HepG2 (cell line): ENCODE measurements around the gene FER1L5. TPM values are rescaled to one million over a fixed set of nuclear protein-coding genes. Genes with fewer than 3 reads are reported as not detected.

Source experiments
- ATF3 ChIP-seq: sonication (generic); formaldehyde crosslinking; IDR thresholded peaks from 2 replicates; pipeline ENCODE4 v1.4.0; 2020; ENCODE audit warnings: missing genetic modification reagents
- FOXC1 ChIP-seq: sonication (generic); formaldehyde crosslinking; IDR thresholded peaks from 2 replicates; pipeline ENCODE4 v1.8.0; 2022; ENCODE audit warnings: mild to moderate bottlenecking, missing genetic modification reagents, borderline replicate concordance
- HHEX ChIP-seq: IDR thresholded peaks from 2 replicates; pipeline ENCODE4 v1.6.1; 2016; ENCODE audit warnings: control low read depth
- KDM2A ChIP-seq: sonication (generic); formaldehyde crosslinking; IDR thresholded peaks from 2 replicates; pipeline ENCODE4 v1.4.0; 2020; ENCODE audit warnings: low read depth, missing genetic modification reagents, borderline replicate concordance
- KDM3A ChIP-seq: IDR thresholded peaks from 2 replicates; pipeline ENCODE4 v1.6.1; 2018; ENCODE audit warnings: low read depth, missing compliant biosample characterization
- NFKB2 ChIP-seq: sonication (generic); formaldehyde crosslinking; IDR thresholded peaks from 2 replicates; pipeline ENCODE4 v1.4.0; 2020; ENCODE audit warnings: missing genetic modification reagents, borderline replicate concordance
- NR2C2 ChIP-seq: sonication (generic); formaldehyde crosslinking; IDR thresholded peaks from 2 replicates; pipeline ENCODE4 v1.4.0; 2020; ENCODE audit warnings: missing genetic modification reagents, mild to moderate bottlenecking, moderate library complexity, borderline replicate concordance
- PBX3 ChIP-seq: sonication (generic); formaldehyde crosslinking; IDR thresholded peaks from 2 replicates; pipeline ENCODE4 v1.8.1; 2023; ENCODE audit warnings: missing genetic modification reagents, inconsistent platforms, borderline replicate concordance
- RBM22 ChIP-seq: fragments of 200-400 bp; formaldehyde crosslinking; optimal IDR thresholded peaks from 2 replicates; pipeline ENCODE3; 2017; ENCODE audit warnings: mild to moderate bottlenecking, low read length, moderate library complexity
- RELA ChIP-seq: sonication (generic); formaldehyde crosslinking; IDR thresholded peaks from 2 replicates; pipeline ENCODE4 v1.4.0; 2020; ENCODE audit warnings: missing genetic modification reagents
- RNF2 ChIP-seq: fragments of 450-650 bp; conservative IDR thresholded peaks from 2 replicates; pipeline ENCODE4 v1.6.1; 2016; ENCODE audit warnings: low read depth
- SOX13 ChIP-seq, 3 experiments: fragments of 450-650 bp in 1 of 3; sonication (generic) in 1 of 3; formaldehyde crosslinking in 1 of 3; IDR thresholded peaks in 2 of 3; conservative IDR thresholded peaks in 1 of 3; 2 replicates each; pipeline versions ENCODE4 v1.5.0 to v1.6.1; 2016 to 2020; ENCODE audit warnings: antibody characterized with exemption in 1 of 3, mild to moderate bottlenecking in 1 of 3, missing compliant biosample characterization in 1 of 3, missing genetic modification reagents in 1 of 3, moderate library complexity in 1 of 3
- ZNF468 ChIP-seq: sonication (generic); formaldehyde crosslinking; IDR thresholded peaks from 2 replicates; pipeline ENCODE4 v1.8.0; 2022; ENCODE audit warnings: mild to moderate bottlenecking, moderate library complexity, missing genetic modification reagents
- ZNF614 ChIP-seq: IDR thresholded peaks from 2 replicates; pipeline ENCODE4 v1.6.1; 2018; ENCODE audit warnings: missing biosample characterization, missing genetic modification reagents, inconsistent platforms, borderline replicate concordance
- ZNF691 ChIP-seq: sonication (generic); formaldehyde crosslinking; IDR thresholded peaks from 2 replicates; pipeline ENCODE4 v1.4.0; 2020; ENCODE audit warnings: missing genetic modification reagents, low read depth, mild to moderate bottlenecking, borderline replicate concordance
- ZNF737 ChIP-seq: sonication (generic); formaldehyde crosslinking; IDR thresholded peaks from 2 replicates; pipeline ENCODE4 v1.5.0; 2020; ENCODE audit warnings: missing genetic modification reagents, mild to moderate bottlenecking, borderline replicate concordance
- polyA plus RNA-seq, 8 experiments: library from polyadenylated mRNA; depleted of rRNA in 3 of 8; stranded (reverse) in 7 of 8; unstranded in 1 of 8; fragments of >200 nt; fragmentation: Illumina TruSeq in 4 of 8; extraction: Trizol in 4 of 8; gene quantifications; 2 replicates each; pipeline versions ENCODE4 v1.2.1 to v1.2.3, GENCODE V29; 2011 to 2016; ENCODE audit warnings: low read depth in 4 of 8, missing spikeins in 1 of 8, mixed read lengths in 1 of 8; ENCODE audit not compliant: insufficient read depth in 1 of 8
- total RNA-seq, 5 experiments: library from RNA; depleted of rRNA; stranded (reverse); fragments of >200 nt; fragmentation: Illumina TruSeq; extraction: Trizol; gene quantifications; 2 replicates each; pipeline ENCODE4 v1.2.3, GENCODE V29; 2016; ENCODE audit warnings: low read depth in 1 of 5
- TF ChIP-seq, protein P1 (sequence below), 2 experiments: sonication (generic) in 1 of 2; formaldehyde crosslinking in 1 of 2; IDR thresholded peaks; 2 replicates each; pipeline versions ENCODE4 v1.4.0 to v1.6.1; 2018 to 2020; ENCODE audit warnings: missing genetic modification reagents in 2 of 2, borderline replicate concordance in 1 of 2, low read depth in 1 of 2, mild to moderate bottlenecking in 1 of 2, missing biosample characterization in 1 of 2
- TF ChIP-seq, protein P2 (sequence below): sonication (generic); formaldehyde crosslinking; IDR thresholded peaks from 2 replicates; pipeline ENCODE4 v1.4.0; 2020; ENCODE audit warnings: missing genetic modification reagents, borderline replicate concordance

FER1L5 gene
- total and polyA plus RNA-seq, 2 of the 13 experiments (the other 11 are each of a cell fraction or from before 2014, with no cell fraction given), result 0.02 to 0.08 TPM

DNA sequence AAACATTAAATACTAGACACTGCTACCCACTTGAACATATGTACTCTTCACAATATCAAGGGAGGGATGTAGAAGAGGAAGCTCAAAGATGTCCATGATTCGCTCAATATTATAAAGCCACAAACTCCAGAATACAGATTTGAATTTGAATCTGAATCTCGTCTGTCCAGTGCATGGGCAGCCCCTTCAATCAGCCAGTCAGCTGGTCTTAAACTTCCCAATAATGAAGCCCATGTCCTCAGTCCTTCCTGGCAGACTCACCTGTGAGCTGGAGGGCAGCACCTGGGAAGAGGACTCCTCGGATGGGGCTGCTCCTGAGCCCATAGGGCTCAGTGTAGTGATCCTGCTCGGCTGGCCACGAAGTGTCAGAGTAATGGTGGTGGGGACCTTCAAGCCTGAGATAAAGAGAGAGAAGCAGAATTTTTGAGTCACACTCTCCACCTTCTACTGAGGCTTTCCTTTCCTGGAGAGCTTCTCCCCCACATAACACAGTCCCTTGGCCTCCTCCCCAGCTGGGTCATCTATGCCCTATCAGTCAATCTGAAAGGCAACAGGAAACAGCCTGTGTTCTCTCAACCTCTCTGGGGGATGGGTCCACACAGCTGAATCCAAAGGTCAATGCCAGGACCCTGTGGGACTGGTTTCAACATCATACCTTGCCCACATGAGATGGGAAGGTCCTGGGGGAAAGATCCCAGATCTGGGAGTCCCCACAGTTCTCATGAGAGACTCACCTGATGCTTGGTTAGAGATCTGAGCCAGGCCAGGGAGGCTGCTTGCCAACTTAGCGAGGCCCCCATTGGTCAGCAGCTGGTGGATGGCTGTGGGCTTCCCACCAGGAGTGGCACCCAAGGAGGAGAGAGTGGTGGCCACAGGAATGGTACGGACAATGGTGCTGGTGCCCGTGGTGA, 40.9 kb upstream of the FER1L5 start (continued):
- TF ChIP-seq FOXC1 (peak; percentile 89; the same call in 1 of the 2 replicates), ZNF468 (CRISPR knock-in tag) (no peak), ATF3 (CRISPR knock-in tag) (peak; percentile 18; the same call in 1 of the 2 replicates), PBX3 (CRISPR knock-in tag) (no peak), ZNF737 (CRISPR knock-in tag) (no peak), RELA (CRISPR knock-in tag) (no peak), KDM2A (CRISPR knock-in tag) (peak; percentile 56; the same call in 1 of the 2 replicates), NR2C2 (CRISPR knock-in tag) (peak; percentile 87), NFKB2 (CRISPR knock-in tag) (peak; percentile 49; the same call in 1 of the 2 replicates), RBM22 (no peak), HHEX (CRISPR knock-in tag) (no peak), ZNF691 (CRISPR knock-in tag) (peak; percentile 78; the same call in 1 of the 2 replicates), ZNF614 (CRISPR knock-in tag) (peak; percentile 93), RNF2 (no peak), SOX13 (IDR thresholded peaks at IDR 0.05) (0 out of 2 replicates have a peak, but pooled peaks have one; percentile 50), SOX13 (CRISPR knock-in tag; conservative IDR thresholded peaks at IDR 0.05 in 1 of 2, IDR thresholded peaks at IDR 0.05 in 1 of 2) (peak in 1 of 2 experiments; percentile 83; a peak in 2 of 4 replicates), KDM3A (CRISPR knock-in tag) (peak; percentile 68; the same call in 1 of the 2 replicates)
- TF ChIP-seq, protein P1, sequence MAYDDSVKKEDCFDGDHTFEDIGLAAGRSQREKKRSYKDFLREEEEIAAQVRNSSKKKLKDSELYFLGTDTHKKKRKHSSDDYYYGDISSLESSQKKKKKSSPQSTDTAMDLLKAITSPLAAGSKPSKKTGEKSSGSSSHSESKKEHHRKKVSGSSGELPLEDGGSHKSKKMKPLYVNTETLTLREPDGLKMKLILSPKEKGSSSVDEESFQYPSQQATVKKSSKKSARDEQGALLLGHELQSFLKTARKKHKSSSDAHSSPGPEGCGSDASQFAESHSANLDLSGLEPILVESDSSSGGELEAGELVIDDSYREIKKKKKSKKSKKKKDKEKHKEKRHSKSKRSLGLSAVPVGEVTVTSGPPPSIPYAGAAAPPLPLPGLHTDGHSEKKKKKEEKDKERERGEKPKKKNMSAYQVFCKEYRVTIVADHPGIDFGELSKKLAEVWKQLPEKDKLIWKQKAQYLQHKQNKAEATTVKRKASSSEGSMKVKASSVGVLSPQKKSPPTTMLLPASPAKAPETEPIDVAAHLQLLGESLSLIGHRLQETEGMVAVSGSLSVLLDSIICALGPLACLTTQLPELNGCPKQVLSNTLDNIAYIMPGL (CRISPR knock-in tag; IDR thresholded peaks at IDR 0.05; ENCODE audit: borderline replicate concordance in 1 of 2, low read depth in 1 of 2), result peak; percentile 70 to 73; a peak in 2 of 4 replicates
- TF ChIP-seq, protein P2, sequence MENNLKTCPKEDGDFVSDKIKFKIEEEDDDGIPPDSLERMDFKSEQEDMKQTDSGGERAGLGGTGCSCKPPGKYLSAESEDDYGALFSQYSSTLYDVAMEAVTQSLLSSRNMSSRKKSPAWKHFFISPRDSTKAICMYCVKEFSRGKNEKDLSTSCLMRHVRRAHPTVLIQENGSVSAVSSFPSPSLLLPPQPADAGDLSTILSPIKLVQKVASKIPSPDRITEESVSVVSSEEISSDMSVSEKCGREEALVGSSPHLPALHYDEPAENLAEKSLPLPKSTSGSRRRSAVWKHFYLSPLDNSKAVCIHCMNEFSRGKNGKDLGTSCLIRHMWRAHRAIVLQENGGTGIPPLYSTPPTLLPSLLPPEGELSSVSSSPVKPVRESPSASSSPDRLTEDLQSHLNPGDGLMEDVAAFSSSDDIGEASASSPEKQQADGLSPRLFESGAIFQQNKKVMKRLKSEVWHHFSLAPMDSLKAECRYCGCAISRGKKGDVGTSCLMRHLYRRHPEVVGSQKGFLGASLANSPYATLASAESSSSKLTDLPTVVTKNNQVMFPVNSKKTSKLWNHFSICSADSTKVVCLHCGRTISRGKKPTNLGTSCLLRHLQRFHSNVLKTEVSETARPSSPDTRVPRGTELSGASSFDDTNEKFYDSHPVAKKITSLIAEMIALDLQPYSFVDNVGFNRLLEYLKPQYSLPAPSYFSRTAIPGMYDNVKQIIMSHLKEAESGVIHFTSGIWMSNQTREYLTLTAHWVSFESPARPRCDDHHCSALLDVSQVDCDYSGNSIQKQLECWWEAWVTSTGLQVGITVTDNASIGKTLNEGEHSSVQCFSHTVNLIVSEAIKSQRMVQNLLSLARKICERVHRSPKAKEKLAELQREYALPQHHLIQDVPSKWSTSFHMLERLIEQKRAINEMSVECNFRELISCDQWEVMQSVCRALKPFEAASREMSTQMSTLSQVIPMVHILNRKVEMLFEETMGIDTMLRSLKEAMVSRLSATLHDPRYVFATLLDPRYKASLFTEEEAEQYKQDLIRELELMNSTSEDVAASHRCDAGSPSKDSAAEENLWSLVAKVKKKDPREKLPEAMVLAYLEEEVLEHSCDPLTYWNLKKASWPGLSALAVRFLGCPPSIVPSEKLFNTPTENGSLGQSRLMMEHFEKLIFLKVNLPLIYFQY, result peak; percentile 88; the same call in 1 of the 2 replicates
